PC-9 (cell line): ENCODE data around the gene ATG4B. TPM values are rescaled to one million over a fixed set of nuclear protein-coding genes. Genes with fewer than 3 reads are reported as not detected.

ENCODE experiments used
- BruUV-seq: library from RNA; stranded (reverse); fragments of 400-500 nt; replicated peaks from 2 replicates; lab custom pipeline; 2021; lab: Mats Ljungman, UMichigan
- CTCF ChIA-PET: fragments of 300-600 bp; sonication (Branson Sonifier 250); formaldehyde crosslinking; loops from one replicate; lab custom pipeline; 2022; ENCODE audit warnings: antibody characterized with exemption; lab: Charles Lee
- POLR2A ChIA-PET: fragments of 300-600 bp; sonication (Branson Sonifier 250); formaldehyde crosslinking; loops from one replicate; lab custom pipeline; 2022; ENCODE audit warnings: antibody characterized with exemption; ENCODE audit not compliant: unreplicated experiment; lab: Charles Lee
- DNase-seq, 2 experiments: peaks; one replicate each; pipeline versions ENCODE4 v3.0.0 to v3.0.0-alpha.2; 2015 to 2022; ENCODE audit warnings: mixed read lengths in 1 of 2
- H2AFZ ChIP-seq: fragments of 200-600 bp; sonication (generic); 2 replicates; pipeline ENCODE4 v1.8.1; 2017; ENCODE audit warnings: antibody characterized with exemption
- H3F3A ChIP-seq: fragments of 200-600 bp; sonication (generic); 2 replicates; pipeline ENCODE4 v1.8.1; 2017; ENCODE audit warnings: antibody characterized with exemption, mild to moderate bottlenecking, low read depth; ENCODE audit not compliant: insufficient read depth
- H3K27ac ChIP-seq: fragments of 200-600 bp; sonication (generic); 2 replicates; pipeline ENCODE4 v1.6.1; 2016; ENCODE audit warnings: mixed run types
- H3K27me3 ChIP-seq: fragments of 200-600 bp; sonication (generic); 2 replicates; pipeline ENCODE4 v1.6.1; 2016; ENCODE audit warnings: low read depth, mixed run types; ENCODE audit not compliant: insufficient read depth
- H3K36me3 ChIP-seq: fragments of 200-600 bp; sonication (generic); 2 replicates; pipeline ENCODE4 v1.6.1; 2016; ENCODE audit warnings: low read depth, mixed run types
- H3K4me1 ChIP-seq: fragments of 200-600 bp; sonication (generic); replicated peaks from 2 replicates; pipeline ENCODE4 v1.6.1; 2016; ENCODE audit warnings: mixed run types; ENCODE audit not compliant: insufficient read depth
- H3K4me2 ChIP-seq: fragments of 200-600 bp; sonication (generic); 2 replicates; pipeline ENCODE4 v1.6.1; 2017; ENCODE audit warnings: mixed run types
- H3K4me3 ChIP-seq: fragments of 200-600 bp; sonication (generic); 2 replicates; pipeline ENCODE4 v1.6.1; 2016; ENCODE audit warnings: mixed run types
- H3K79me2 ChIP-seq: fragments of 200-600 bp; sonication (generic); 2 replicates; pipeline ENCODE4 v1.6.1; 2017; ENCODE audit warnings: low read depth, mixed run types
- H3K9me2 ChIP-seq: fragments of 200-600 bp; sonication (generic); 2 replicates; pipeline ENCODE4 v1.8.1; 2017; ENCODE audit warnings: mild to moderate bottlenecking; ENCODE audit not compliant: insufficient read depth
- H3K9me3 ChIP-seq: fragments of 200-600 bp; sonication (generic); 2 replicates; pipeline ENCODE4 v1.8.1; 2016; ENCODE audit warnings: low read depth; ENCODE audit not compliant: insufficient read depth
- H4K20me1 ChIP-seq: fragments of 200-600 bp; sonication (generic); 2 replicates; pipeline ENCODE4 v1.8.1; 2017; ENCODE audit not compliant: insufficient read depth
- CTCF ChIP-seq: fragments of 200-600 bp; sonication (generic); conservative IDR thresholded peaks from 2 replicates; pipeline ENCODE4 v1.6.1; 2017; ENCODE audit warnings: mixed run types, antibody characterized with exemption, mild to moderate bottlenecking, moderate library complexity
- EZH2 ChIP-seq: fragments of 200-600 bp; sonication (generic); IDR thresholded peaks from 2 replicates; pipeline ENCODE4 v1.8.0; 2017; ENCODE audit warnings: antibody characterized with exemption, low read depth
- intact Hi-C: fragments of 100-400 bp; cut with micrococcal nuclease; formaldehyde crosslinking; loops from one replicate; pipeline ENCODE4 v1.10.0; 2022; ENCODE audit not compliant: unreplicated experiment
- total RNA-seq: library from RNA; stranded (reverse); gene quantifications from 2 replicates; pipeline ENCODE4 v1.2.3, GENCODE V29; 2021

ATG4B gene
- total RNA-seq, 1 experiment from 2014 or later, result 162 TPM

DNA sequence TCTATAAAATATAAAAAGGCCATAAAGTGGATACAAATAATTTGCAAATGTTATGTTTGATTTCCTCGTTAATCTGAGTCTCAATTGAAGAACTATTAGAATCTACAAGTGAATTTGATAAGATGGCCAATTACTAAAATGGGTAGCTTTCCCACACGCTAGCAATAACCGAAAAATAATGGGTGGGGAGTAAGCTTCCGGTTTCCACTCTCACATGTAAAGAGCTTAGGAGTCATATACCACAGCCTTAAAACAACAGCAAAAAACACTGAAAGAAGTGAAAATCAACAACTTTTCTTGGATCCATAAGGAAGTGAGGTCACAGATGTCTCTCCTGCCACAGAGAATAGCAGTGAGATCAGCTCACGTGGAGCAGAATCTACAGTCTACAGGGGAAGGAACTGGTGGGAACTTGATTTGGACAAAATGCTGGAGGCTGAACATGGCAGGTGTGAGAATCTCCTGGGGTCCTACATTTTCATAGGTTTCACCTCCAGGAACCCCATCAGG is 19.1 kb upstream of the ATG4B start:
- intact Hi-C loops, result no loop called here
- BruUV-seq, result no TSS peak
- ChIA-PET CTCF (no interaction called here), POLR2A (no interaction called here)
- peaks cover 52% of the 10 kb centered on the region for H3K79me2 ChIP-seq
- no peaks in the 10 kb centered on the region for H3K9me3 ChIP-seq
- 0 out of 2 replicates have a peak, but pooled peaks cover 7% of the 10 kb centered on the region for H3K36me3 ChIP-seq
- no peak overlapping the region for H3K4me3 ChIP-seq
- TF ChIP-seq CTCF (no peak), EZH2 (no peak)
- peaks cover 18% of the 10 kb centered on the region for H3F3A ChIP-seq
- no peak for DNase-seq
- H3K27ac ChIP-seq, result no peak overlapping the region
- H3K9me2 ChIP-seq, result no peaks in the 10 kb centered on the region
- no peaks in the 10 kb centered on the region for H3K27me3 ChIP-seq
- no peak overlapping the region for H3K4me2 ChIP-seq
- peaks cover 36% of the 10 kb centered on the region; the same call in 1 of the 2 replicates for H4K20me1 ChIP-seq
- H3K4me1 ChIP-seq, result no peaks in the 10 kb centered on the region
- H2AFZ ChIP-seq, result no peak overlapping the region

DNA sequence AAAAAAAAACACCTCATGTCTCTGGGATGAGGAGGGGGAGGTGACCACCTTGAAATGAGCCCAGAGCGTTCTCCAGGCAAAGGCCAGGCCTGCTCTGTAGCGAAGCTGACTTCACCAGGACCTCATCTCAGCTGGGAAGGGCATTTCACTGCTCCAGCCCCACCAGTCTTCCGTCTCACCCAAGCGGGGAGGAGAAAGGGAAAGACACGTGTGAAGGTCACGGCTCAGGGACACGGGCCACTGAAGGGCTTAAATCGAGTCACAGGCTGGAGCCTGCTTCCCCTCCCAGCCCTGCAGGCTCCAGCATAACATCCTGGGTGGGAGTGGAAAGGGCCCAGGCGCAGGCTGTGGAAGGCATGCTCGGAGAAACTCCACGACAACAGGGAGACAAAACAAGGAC is 18.7 kb upstream of the ATG4B start:
- peaks cover 35% of the 10 kb centered on the region; the same call in 1 of the 2 replicates for H4K20me1 ChIP-seq
- H3K9me3 ChIP-seq, result no peaks in the 10 kb centered on the region
- H3K4me3 ChIP-seq, result no peak overlapping the region
- 0 out of 2 replicates have a peak, but pooled peaks cover 7% of the 10 kb centered on the region for H3K36me3 ChIP-seq
- TF ChIP-seq CTCF (no peak), EZH2 (no peak)
- peaks cover 55% of the 10 kb centered on the region for H3K79me2 ChIP-seq
- no TSS peak for BruUV-seq
- H3K27me3 ChIP-seq, result no peaks in the 10 kb centered on the region
- H2AFZ ChIP-seq, result no peak overlapping the region
- DNase-seq, result no peak
- H3F3A ChIP-seq, result peaks cover 18% of the 10 kb centered on the region
- intact Hi-C loops, result no loop called here
- no peaks in the 10 kb centered on the region for H3K9me2 ChIP-seq
- H3K27ac ChIP-seq, result no peak overlapping the region
- ChIA-PET CTCF (no interaction called here), POLR2A (no interaction called here)
- H3K4me1 ChIP-seq, result no peaks in the 10 kb centered on the region
- no peak overlapping the region for H3K4me2 ChIP-seq

- ChIA-PET CTCF (no interaction called here), POLR2A (no interaction called here)
- Histone ChIP-seq H3K4me3 (no peak overlapping the region), H3K9me3 (no peaks in the 10 kb centered on the region), H3K27ac (no peak overlapping the region), H3K27me3 (no peaks in the 10 kb centered on the region), H3K79me2 (peaks cover 52% of the 10 kb centered on the region), H3K9me2 (no peaks in the 10 kb centered on the region), H2AFZ (no peak overlapping the region), H3K4me2 (no peak overlapping the region), H4K20me1 (peaks cover 26% of the 10 kb centered on the region; the same call in 1 of the 2 replicates), H3F3A (peaks cover 18% of the 10 kb centered on the region), H3K4me1 (no peaks in the 10 kb centered on the region), H3K36me3 (peaks cover 10% of the 10 kb centered on the region; the same call in 1 of the 2 replicates)
- intact Hi-C loops, result no loop called here
- no peak for TF ChIP-seq CTCF
- TF ChIP-seq EZH2, result no peak
- no peak for DNase-seq
- no TSS peak for BruUV-seq
Observed at GRCh38 chr2:241619597-241620418, 17.7 kb upstream of the ATG4B start.
